Activated T-helper 1 cell treated with Interleukin-2 at 50 U/mL for 16 hours (primary cell): ENCODE results near the gene TAF4.
"Not testable (repeated sequence)": the region's sequence is repeated elsewhere in the genome, so short reads cannot be mapped to it uniquely, and the experiment has no call there.

Source experiments
- DNase-seq: peaks from one replicate; pipeline ENCODE4 v3.0.0-alpha.2; 2020; ENCODE audit warnings: low read depth

Gene TAF4

DNA sequence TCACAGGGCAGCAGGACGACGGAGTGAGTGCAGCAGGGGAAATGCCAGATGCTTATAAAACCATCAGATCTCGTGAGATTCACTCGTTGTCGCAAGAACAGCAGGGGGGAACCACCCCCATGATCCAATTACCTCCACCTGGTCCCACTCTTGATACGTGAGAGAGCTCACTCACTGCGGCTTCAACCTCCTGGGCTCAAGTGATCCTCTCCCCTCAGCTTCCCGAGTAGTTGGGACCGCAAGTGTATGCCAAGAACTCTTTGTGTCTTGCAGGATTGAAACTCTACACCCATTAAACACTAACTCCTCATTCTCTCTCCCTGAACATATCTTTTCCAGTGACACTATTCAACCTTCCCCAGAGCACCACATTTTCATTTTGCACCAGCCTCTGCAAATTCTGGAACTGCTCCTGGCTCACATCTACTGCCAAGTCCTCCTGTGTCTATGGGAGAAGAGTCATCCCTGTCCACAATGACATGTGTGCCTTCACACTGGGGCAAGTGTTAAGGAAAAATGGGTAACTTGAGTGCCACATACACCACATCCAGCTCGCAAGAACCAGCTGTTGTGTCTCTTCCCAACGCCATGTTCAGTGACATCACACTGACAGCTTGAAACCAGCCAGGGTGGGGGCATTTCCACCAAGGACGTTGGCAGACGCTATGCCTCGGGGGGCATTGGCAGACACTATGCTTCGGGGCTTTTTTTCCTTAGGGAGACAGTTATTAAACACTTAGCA is 14.7 kb upstream of the TAF4 start:
- no peak for DNase-seq

DNA sequence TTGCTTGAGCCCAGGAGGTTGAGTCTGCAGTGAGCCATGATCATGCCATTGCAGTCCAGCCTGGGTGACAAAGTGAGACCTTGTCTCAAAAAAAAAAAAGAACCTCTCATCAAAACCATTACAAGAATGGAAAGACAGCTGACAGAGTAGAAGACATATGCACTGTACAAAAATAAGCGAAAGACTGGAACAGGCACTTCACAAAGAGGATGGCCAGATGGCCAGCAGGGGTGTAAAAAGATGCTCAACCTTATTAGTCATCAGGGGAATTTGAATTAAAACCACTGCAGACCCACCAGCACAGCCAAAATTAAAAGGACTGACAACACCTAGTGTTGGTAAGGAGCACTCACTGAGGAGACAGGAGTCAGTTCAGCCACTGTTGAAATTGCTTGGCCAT is 13.5 kb upstream of the TAF4 start:
- DNase-seq: no peak

GRCh38 chr20:62073323-62073722 is 7.6 kb upstream of the TAF4 start:
- DNase-seq: no peak

DNA sequence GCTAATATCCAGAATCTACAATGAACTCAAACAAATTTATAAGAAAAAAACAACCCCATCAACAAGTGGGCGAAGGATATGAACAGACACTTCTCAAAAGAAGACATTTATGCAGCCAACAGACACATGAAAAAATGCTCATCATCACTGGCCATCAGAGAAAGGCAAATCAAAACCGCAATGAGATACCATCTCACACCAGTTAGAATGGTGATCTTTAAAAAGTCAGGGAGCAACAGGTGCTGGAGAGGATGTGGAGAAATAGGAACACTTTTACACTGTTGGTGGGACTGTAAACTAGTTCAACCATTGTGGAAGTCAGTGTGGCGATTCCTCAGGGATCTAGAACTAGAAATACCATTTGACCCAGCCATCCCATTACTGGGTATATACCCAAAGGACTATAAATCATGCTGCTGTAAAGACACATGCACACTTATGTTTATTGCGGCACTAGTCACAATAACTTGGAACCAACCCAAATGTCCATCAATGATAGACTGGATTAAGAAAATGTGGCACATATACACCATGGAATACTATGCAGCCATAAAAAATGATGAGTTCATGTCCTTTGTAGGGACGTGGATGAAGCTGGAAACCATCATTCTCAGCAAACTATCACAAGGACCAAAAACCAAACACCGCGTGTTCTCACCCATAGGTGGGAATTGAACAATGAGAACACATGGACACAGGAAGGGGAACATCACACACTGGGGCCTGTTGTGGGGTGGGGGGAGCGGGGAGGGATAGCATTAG is 6.2 kb upstream of the TAF4 start:
- DNase-seq: not testable (repeated sequence)

DNA sequence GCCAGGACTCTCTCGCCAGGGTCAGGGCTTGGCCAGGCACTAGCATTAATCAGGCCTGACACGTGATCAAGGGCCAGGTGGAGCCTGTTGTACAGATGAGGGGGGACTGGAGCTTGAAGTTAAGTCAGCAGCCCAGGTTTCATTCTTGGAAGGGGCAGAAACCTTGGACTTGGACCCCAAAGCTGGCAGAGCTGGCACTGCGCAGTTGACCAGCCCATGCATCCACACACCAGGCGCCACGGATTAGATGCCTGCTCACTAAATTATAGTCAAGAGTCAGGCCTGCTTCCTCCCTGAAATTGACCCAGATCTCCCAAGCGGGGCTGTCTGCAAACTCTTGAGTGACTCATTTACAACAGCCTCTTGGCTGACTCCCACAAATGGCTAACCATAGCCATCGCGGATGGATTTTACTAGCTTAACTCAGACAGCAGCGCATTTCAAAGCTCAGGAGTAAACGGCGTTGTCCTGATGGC is 4.1 kb upstream of the TAF4 start:
- DNase-seq: no peak

- DNase-seq: no peak
Measured at GRCh38 chr20:62068997-62069396, 3.3 kb upstream of the TAF4 start.

GRCh38 chr20:62067547-62068260 is 2.0 kb upstream of the TAF4 start:
- DNase-seq: no peak

DNA sequence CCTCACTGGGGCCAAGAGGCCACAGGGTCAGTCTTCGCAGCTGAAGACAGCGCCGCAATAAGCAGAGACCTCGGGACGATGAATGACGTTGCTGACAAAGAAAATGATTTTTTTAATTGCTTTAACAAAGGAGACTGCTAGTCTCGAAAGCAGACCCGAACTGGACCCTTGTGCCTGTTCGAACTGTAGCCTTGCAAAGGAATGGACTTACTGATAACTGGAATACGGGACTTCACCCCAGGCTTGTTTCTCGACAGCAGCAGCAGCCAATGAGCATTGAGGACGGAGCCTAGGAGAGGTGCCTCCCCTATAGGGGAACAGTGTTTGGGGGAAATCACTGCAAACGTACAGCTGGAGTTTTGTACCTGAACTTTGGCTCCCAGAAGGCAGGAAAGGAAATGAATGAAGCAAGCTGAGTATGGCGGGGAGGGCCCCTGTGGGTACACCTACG is 1.3 kb upstream of the TAF4 start:
- DNase-seq: no peak

GRCh38 chr20:62066339-62066982 is 780 bp upstream of the TAF4 start:
- DNase-seq: no peak

GRCh38 chr20:62064770-62065673 is 659 bp downstream of the TAF4 start:
- DNase-seq: no peak

GRCh38 chr20:62063981-62064769 is 1.5 kb downstream of the TAF4 start:
- no peak for DNase-seq

DNA sequence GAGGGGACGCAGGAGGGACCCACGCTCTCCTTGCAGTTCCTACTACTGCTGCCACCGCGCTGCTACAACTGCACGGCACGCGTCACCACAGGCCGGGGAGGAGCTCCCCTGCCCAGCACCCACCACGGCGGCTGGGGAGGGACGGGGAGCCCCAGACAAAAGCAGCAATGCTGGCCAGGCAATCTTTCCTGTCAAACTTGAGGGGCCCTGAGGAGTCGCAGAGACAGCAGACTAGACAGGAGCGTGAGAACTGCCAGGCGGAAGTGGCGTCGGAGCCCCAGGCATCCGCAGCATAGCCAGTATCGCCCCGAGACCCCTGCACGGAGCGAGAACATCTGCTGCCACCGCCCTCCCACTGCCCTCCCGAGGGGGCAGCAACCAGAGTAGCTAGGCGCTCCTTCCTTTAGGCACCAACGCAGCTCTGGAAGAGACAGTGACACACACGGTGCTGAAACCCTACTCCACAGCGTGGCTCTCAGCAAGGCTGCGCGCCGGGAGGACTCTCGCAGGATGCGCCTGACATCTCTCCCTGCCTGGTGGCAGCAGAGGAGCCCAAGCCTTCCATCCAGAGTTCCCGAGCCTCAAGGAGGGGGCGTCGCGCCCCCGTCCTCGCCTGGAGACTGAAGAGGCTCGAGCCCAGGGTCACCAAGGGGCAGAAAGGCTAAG is 2.2 kb downstream of the TAF4 start:
- no peak for DNase-seq

DNA sequence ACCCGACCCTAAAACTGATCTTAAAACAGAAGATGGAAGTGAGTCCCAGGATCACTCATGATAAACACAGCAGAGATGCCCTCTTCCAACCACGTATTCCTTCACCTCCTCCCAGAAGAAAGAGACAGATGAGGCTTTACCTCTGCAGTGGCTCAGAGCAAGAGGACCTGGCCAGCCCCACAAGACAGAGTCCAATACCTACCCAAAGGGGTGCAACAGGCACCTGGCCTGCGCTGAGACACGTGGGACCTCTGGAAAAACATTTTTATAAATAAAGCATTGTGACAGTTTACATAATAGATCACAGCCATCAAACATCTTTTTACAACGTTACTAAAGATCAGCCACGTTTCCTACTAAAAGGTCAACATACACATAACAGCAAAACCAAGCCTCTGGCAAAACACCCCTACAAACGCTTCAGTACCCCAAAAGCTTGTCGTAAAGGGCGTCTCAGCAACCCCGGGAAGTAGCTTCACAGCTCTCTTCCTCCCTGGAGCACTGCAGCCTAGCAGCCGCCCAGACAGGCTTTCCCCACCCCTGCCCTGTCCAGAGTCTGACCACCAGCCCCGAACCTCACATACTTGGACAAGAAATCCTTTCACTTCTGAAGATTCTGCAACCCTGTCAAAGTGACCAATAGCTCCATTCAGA is 2.9 kb downstream of the TAF4 start:
- no peak for DNase-seq

GRCh38 chr20:62061851-62062423 is 3.7 kb downstream of the TAF4 start:
- no peak for DNase-seq

DNA sequence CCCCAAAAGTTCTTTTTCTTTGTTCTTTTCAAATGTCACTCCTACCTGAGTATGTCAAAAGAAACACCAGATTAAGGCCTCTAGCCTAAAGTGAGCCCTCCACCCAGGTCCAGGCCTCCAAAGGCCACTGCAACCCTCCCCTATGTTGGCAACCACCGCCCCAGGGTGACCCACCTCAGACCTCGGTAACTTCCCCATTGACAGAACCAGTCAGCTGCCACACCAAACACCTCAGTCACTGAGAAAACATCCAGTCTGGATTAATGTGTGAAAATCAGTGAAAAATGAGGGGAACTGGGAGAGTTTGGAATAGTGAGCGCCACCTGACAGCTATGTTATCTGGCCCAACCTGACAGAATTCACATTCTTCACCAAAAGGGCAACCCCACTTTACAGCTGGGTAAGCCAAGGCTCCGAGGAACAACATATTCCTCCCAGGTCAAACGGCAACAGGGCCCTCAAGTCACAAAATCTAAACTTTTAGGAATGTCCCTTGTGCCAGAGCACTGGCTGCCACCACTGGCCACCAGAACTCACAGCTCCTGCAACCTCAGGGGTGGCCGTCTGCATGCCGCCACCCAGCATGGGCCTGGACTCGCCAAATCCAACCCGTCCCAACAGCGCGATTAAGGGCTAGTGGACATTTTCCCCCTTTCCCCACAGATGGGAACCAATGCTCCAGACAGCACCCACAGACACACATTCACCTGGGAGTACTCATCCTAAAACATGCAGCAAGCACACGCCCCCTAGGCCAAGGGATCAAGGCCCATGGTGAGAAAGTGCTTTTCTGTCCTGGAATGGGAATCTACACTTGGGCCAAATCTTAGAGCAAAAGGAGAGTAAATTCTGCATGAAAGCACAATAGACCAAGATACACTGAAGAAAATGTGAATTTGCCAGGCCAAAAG is 4.8 kb downstream of the TAF4 start:
- DNase-seq: no peak

DNA sequence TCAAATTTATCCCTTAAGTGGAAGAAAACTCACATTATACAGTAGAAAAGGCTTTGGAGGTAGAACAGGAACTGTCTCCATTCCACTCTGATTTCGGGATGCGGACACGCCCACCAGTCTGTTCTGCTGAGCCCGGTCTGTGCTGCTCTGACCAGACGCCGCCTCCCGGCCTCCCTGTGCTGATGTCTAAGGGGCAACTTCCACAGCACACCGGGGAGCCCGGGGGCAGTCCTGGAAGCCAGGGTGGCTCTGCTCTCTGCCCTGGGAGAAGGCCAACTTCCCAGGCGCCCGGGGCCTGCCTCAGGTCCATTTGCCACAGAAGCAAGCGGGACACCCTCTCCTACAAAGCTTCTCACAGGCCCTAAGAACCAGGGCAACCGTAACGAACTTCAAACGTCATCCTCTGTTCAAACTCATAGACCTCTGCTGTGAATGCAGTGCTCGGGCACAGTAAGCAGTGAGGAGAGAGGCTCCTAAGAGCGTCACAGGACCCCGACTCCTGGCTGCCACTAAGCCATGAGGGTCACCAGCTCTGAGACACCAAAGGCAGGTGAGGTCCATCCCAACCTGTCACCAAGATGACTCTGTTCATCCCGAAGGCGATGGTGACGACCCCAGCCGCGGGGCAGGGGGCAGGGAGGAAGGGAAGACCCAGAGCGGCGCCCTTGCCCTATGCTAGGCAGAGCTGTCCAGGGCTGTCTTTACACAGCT is 5.6 kb downstream of the TAF4 start:
- no peak for DNase-seq

DNA sequence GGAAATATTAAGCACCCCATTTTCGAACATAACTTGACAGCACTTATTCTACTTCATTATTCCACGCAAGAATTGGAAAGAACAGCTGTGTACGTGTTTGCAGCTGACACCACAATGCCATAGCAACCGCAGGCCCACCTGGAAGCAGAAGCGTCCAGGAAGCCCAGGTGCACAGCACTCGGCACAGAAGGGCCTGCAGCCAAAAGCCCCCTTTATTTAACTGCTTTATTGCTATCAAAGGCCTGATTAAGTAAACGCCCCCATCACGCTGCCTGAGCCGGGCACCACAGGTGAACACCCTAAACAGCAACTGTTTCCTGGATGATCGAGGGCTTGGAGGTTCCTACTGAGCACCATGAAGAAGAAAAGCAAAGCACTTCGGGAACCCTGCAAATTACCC is 6.3 kb downstream of the TAF4 start:
- DNase-seq: no peak
